ENCODE data around the gene TYSND1.

- no peak for TF ChIP-seq CTCF (IDR thresholded peaks at IDR 0.05; ENCODE audit: low read depth, low read length)
- TF ChIP-seq POLR2A (IDR thresholded peaks at IDR 0.05; ENCODE audit: extremely low read depth, insufficient read length), result no peak
- TF ChIP-seq, protein P1, sequence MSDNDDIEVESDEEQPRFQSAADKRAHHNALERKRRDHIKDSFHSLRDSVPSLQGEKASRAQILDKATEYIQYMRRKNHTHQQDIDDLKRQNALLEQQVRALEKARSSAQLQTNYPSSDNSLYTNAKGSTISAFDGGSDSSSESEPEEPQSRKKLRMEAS (IDR thresholded peaks at IDR 0.05; ENCODE audit: low read depth, low read length), result no peak
- TF ChIP-seq MYC (IDR thresholded peaks at IDR 0.05; ENCODE audit: low read depth, low read length), result no peak
Measured at GRCh38 chr10:70093335-70093944, 53.1 kb downstream of the TYSND1 start.
